SIG-M5 (cell line): ENCODE data around the gene RASSF8.
A peak's percentile ranks its signal among the peaks of the same experiment; 100 is the strongest.
"Not testable (repeated sequence)": the region's sequence is repeated elsewhere in the genome, so short reads cannot be mapped to it uniquely, and the experiment has no call there.

Experiments used
- DNase-seq: peaks from one replicate; lab custom pipeline; 2025; lab: John Stamatoyannopoulos, UW

Gene RASSF8

GRCh38 chr12:26057271-26057670 lies 98.8 kb downstream of the RASSF8 start:
- DNase-seq, result not testable (repeated sequence)

- DNase-seq, result no peak
These were observed 99.8 kb downstream of the RASSF8 start for GRCh38 chr12:26058308-26058707.

DNA sequence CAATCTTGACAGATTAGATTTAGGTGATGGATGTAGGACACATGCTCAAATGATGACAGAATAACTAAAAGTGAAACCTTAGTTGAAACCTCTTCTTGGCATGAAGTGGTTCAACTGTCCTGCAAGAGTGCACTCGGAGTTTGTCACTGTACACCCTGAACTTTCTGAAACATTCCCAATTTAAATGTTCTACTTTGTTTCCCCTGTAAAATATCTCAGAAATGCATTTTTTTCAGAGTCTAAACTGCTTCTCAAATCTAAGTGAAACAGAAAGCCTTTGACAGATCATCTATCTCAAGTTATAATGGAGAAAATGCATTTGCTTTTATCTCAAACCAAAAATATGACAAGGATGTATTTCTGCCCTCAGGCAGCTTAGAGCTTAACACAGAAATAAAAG lies 100.3 kb downstream of the RASSF8 start:
- DNase-seq, result no peak

DNA sequence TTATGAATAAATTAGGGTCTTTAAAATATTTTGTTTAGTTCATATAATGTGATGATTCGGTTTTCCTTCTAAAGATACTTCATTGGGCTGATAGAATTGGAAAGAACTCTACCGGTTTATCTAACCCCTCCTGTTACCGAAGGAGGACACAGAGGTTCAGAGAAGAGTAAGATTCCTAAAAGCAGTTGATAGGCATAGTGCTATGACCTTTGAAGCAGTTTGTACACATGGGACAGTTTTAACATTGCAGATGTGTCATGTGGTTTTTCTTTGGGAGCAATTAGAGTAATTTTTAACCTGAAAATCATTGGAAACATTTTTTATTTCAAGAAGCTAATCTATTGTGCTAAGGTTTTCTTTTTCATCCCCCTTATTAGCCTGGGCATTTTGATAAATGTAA lies 103.5 kb downstream of the RASSF8 start:
- DNase-seq, result no peak

DNA sequence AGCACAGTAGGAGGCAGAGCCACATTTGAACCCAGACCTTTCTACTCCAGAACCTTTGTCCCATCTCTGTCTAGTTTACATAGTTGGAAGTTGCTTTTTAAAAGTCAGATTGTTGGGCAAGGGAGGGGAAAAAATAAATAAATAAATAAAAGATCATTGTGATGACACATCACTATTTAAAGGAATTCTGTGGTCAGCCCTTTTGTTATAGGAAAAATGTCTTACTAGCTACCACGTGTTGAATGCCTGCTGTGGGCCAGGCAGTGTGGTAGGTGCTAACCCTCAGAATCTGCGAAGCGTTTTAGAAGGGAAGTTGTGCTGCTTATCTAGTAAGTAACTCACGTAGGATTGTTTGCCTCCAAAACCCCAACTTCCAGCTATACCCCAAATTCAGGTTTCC lies 104.1 kb downstream of the RASSF8 start:
- DNase-seq, result no peak

DNA sequence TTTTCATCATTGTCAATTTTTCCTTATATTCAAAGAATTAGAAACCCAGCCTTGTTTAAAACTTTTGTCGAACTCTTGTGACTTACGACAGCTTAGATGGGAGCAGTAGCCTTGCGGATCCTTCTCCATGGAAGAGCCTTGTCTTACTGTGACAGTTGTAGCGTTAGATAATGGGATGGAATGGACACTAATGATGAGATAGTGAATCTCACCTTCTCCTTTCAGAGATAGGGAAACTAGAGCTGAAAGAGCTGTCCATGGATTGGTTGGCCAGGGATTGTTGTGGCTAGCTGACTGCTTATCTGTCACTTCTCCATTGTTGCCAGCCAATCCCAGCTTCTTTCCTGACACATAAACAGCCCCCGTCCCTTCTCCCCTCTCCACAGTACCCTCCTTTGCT lies 107.0 kb downstream of the RASSF8 start:
- DNase-seq, result no peak

- DNase-seq, result no peak
These were observed 110.0 kb downstream of the RASSF8 start for GRCh38 chr12:26068503-26068902.

DNA sequence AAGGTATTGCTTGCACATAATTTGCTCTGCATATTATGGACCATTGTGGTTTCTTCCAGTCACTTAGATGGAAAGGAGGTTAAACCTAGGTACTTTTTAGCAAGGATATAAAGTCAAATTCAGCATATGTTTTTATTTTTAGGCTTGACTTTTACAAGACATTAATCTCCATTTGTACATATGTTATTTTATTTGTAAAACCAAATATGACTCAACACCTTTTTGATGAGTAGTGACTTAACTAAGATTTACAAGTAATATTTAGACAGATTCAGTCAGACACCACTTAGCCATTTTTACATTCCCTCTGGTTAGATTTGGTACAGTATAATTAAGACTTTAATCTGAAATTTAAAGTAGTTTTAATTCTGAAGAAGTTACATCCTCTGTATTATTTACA lies 111.3 kb downstream of the RASSF8 start:
- DNase-seq, result no peak

DNA sequence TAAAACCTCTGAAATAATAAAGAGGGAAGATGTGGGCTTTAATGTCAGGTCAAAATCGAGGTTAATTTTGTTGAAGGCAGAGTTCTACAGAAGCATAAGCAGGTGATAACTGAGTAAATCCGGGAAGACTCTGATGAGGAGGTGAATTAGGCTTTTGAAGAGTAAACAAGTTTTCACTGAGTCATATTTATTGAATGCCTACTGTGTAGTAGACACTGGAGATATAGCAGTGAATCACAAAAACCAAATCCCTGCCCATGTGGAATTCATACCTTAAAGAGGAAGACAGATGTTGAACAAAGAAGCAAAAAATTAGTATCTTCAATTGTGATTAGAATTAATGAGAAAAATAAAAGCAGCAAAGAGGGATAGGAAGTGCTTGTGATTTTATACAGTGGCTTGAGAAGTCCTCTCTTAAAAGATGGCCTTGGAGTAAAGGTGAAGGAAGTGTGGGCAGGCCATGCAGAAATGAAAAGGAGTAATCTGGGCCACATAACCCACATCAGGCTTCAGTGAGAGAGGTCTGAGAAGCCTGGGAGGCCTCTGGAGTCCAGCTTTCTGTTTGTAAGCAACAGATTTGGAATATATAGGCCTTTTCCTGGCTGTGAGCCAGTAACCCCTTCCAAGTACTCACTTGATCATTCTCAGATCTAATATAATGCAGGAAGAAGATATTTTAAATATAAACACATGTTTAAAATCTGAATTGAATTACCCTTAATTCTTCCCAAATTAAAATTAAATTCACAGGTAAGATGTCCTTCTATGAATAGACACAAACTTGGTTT lies 119.6 kb downstream of the RASSF8 start:
- no peak for DNase-seq

DNA sequence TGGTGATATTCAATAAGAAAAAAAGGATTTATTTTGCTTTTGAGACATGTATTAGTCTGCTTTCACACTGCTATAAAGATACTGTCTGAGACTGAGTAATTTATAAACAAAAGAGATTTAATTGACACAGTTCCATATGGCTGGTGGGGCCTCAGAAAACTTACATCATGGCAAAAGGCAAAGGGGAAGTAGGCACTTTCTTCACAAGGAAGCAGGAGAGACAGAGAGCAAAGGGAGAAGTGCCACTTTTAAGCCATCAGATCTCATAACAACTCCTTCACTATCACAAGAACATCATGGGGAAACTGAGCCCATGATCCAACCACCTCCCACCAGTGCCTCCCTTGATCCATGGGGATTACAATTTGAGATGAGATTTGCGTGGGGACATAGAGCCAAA lies 122.4 kb downstream of the RASSF8 start:
- DNase-seq, result peak; percentile 9

DNA sequence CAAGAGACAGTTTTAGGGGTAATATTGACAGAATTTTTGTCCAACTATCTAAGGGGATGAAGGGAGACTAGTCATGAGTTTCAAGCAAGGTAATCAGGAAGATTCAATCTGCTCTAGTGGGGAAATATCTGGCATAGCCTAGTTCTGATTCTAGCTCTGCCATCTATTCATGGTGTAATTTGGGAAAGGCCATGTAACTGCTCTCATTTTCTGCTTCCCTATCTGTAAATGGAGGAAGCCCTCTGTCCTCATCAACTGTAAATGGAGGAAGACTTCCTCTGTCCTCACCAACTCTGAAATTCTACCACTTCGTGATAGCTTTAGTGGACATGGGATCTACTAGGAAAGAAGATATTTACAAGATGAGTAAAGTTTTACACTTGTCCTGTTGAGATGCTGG lies 128.5 kb downstream of the RASSF8 start:
- DNase-seq, result no peak

GRCh38 chr12:26088998-26089397 lies 130.5 kb downstream of the RASSF8 start:
- DNase-seq, result no peak

DNA sequence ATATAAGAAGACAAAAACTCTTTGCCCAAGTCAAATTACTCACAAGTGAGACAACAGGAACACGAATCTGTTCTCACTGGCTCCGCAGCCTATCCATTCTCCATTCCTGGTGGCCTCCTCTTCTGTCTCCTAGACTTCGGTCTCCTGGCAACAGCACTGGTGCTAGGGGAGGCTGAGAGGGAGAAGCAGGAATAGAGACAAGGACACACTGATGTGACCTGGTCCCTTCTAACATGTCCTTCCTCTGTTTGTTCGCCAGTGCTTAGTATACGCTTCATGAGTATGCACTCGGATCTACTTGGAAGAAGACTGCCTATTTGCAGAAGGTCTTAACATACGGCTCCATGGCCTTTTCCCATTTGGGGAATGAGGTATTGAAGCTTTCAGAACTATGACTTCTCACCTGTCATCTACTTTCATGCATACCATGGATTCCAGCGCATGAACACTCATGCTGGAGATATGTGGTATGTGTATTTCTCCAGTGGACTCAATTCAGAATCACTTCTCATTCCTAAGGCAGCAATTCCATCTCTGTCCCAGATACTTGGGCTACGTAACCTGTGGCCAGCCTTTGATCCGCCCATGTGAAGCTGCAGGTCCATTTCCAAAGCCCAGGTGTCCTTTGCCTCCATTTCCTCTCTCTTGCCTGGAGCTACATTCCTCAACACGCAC lies 132.5 kb downstream of the RASSF8 start:
- no peak for DNase-seq

DNA sequence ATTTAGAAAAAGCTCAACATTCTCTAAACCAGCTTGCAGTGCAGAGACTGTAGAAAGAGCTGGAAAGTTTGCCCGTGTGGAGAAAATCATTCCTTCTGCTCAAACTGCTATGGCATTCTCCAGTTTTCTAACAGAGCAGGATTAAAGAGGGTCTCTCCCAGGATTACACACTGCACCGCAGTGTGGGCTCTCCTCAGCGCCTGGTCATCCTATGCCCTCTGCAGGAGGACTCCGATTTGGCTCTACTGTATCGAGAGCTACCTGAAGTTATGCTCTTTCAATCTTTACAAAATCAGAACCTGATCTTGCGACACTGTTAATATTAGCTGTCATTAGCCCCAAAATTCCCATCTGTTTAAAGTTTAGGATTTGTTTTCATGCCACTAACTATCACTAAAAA lies 133.3 kb downstream of the RASSF8 start:
- DNase-seq, result no peak

DNA sequence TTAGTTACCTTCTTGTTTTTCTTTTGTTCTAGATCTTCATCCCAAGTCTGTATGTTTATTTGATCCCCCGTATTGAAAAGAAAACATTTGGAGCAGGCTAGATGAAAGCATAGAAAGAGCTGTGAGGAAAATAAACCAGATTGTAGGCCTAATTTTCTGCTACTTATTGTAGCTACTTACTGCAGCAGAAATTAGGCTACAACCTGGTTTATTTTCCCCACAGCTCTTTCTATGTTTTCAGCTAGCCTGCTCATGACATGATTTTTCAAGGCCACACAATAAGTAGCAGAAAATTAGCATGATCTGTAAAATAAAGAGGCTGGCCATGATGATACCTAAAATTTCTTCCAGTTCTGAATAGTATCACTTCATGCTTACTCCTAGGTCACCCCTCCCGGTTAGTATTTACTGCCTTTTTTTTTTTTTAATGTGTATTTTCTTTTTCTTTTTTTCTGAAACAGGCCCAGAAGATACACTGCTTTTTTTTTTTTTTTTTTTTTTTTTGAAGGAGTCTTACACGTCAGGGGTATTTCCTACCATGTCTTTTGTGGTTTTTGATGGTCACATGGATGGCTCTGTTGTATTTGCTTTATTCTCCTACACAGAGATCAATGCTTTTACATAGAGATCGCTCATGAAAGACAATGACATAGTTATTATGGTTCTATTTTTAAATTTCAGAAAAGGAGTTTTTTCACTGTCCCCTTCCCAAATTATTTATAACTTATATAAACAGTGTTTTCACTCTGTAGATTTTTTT lies 134.0 kb downstream of the RASSF8 start:
- DNase-seq, result no peak

DNA sequence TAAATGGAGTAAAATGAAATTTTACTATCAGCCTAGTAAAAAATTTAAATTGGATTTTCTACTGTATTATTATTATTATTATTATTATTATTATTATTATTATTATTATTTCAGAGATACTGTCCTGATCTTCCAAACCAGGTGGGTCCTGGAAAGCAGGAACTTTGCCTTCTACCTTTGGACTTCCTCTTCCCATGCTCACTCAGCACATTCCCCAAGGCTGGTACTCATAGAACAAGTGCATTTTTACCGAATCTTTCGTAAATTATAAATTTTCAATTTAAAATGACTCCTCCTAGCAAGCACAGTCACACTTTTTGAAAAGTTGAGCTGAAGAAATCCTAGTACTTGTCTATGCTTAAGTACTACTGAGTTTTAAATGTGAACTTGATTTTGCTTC lies 136.7 kb downstream of the RASSF8 start:
- DNase-seq, result no peak

DNA sequence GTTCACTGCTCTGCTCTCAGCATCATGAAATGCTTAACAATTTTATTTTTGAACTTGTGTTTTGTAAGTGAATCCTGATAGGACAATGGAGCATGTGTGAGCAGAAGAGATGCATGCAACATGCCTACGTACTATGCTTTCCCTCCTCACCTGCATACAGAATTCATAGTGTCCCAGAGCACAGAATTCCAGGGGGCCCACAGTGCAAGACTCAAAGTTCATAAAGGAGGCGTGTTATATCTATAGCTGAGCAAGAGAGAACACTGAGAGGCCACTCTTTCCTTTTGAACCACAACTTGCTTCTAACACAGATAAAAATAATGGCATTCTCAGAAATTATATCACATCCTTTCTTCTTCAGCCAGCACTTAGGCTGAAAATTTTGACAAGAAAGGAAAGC lies 137.6 kb downstream of the RASSF8 start:
- DNase-seq, result no peak

- DNase-seq, result no peak
These were observed 138.8 kb downstream of the RASSF8 start for GRCh38 chr12:26097046-26097878.

GRCh38 chr12:26100666-26101349 lies 142.3 kb downstream of the RASSF8 start:
- DNase-seq, result peak; percentile 43

DNA sequence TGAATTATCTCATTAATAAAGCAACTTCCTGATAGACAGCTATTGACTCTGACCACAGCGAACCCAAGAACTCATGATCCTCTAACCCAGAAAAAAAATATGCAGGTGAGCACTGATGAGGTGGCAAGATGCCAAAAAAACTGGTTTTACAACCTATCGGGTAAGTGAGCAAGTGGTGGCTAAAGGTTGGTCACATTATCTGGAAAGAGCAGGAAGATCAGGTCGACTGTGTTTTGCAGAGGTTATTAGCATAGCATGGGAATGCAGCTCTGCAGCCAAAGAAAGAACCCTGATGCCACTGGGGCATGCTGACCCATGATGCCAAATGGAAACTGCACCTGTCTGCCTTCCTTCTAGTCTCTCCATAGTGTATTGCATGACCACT lies 142.9 kb downstream of the RASSF8 start:
- no peak for DNase-seq

- peak; percentile 19 for DNase-seq
These were observed 143.3 kb downstream of the RASSF8 start for GRCh38 chr12:26101763-26102162.

DNA sequence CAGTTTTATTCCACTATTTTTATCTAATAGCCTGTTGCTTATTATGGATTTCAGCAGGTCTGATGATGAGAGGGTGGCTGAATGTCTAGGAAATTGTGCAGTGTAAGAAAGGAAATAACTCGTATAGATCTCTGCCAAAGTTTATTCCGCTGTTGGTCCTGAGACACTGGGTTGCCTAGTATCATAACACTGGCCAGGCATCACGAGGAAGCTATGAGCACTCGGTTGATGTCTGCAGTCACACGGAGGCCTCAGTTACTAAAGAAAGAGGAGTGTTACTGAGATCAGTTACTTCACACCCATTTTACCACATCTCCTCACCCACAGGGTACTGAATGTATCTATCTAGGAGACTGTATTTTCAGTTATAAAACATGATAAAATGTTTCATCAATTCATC lies 144.5 kb downstream of the RASSF8 start:
- no peak for DNase-seq
